ENCODE results near the gene UNC50.

UNC50 gene

GRCh38 chr2:98571796-98572195, 36.6 kb upstream of the UNC50 start:
- Histone ChIP-seq H3K36me3 (ENCODE audit: insufficient read depth, low read length) (peaks cover 77% of the 10 kb centered on the region), H3K9me3 (ENCODE audit: insufficient read depth, low read length, severe bottlenecking) (no peaks in the 10 kb centered on the region), H4K20me1 (ENCODE audit: insufficient read depth, low read length) (no peaks in the 10 kb centered on the region), H3K4me3 (ENCODE audit: low read depth in 1 of 2, low read length in 2 of 2) (no peak overlapping the region), H3K27ac (ENCODE audit: low read length) (no peak overlapping the region), H3K27me3 (ENCODE audit: insufficient read depth, low read length, poor library complexity) (no peaks in the 10 kb centered on the region), H3K4me1 (ENCODE audit: insufficient read depth, low read length) (no peaks in the 10 kb centered on the region), H3K4me2 (ENCODE audit: insufficient read depth, low read length) (no peak overlapping the region), H3K9ac (ENCODE audit: low read depth, low read length) (no peak overlapping the region), H3K79me2 (ENCODE audit: insufficient read depth, low read length) (no peaks in the 10 kb centered on the region), H2AFZ (ENCODE audit: low read depth, low read length) (no peak overlapping the region)
- ATAC-seq (ENCODE audit: insufficient read depth, low read depth) = no peak
- TF ChIP-seq, protein P1, sequence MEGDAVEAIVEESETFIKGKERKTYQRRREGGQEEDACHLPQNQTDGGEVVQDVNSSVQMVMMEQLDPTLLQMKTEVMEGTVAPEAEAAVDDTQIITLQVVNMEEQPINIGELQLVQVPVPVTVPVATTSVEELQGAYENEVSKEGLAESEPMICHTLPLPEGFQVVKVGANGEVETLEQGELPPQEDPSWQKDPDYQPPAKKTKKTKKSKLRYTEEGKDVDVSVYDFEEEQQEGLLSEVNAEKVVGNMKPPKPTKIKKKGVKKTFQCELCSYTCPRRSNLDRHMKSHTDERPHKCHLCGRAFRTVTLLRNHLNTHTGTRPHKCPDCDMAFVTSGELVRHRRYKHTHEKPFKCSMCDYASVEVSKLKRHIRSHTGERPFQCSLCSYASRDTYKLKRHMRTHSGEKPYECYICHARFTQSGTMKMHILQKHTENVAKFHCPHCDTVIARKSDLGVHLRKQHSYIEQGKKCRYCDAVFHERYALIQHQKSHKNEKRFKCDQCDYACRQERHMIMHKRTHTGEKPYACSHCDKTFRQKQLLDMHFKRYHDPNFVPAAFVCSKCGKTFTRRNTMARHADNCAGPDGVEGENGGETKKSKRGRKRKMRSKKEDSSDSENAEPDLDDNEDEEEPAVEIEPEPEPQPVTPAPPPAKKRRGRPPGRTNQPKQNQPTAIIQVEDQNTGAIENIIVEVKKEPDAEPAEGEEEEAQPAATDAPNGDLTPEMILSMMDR (IDR thresholded peaks at IDR 0.05; ENCODE audit: borderline replicate concordance, extremely low read depth, low read length, poor library complexity, severe bottlenecking) = no peak
- TF ChIP-seq EZH2 (IDR thresholded peaks at IDR 0.05; ENCODE audit: borderline replicate concordance, low read depth, low read length, severe bottlenecking) = no peak
- no peak for DNase-seq

GRCh38 chr2:98572211-98572610, 36.2 kb upstream of the UNC50 start:
- TF ChIP-seq, protein P1 (IDR thresholded peaks at IDR 0.05; ENCODE audit: borderline replicate concordance, extremely low read depth, low read length, poor library complexity, severe bottlenecking) = no peak
- TF ChIP-seq EZH2 (IDR thresholded peaks at IDR 0.05; ENCODE audit: borderline replicate concordance, low read depth, low read length, severe bottlenecking) = no peak
- no peak overlapping the region for H3K9ac ChIP-seq (ENCODE audit: low read depth, low read length)
- peaks cover 77% of the 10 kb centered on the region for H3K36me3 ChIP-seq (ENCODE audit: insufficient read depth, low read length)
- ATAC-seq (ENCODE audit: insufficient read depth, low read depth) (no peak), DNase-seq (no peak)
- no peak overlapping the region for H3K27ac ChIP-seq (ENCODE audit: low read length)
- no peaks in the 10 kb centered on the region for H3K4me1 ChIP-seq (ENCODE audit: insufficient read depth, low read length)
- no peaks in the 10 kb centered on the region for H4K20me1 ChIP-seq (ENCODE audit: insufficient read depth, low read length)
- no peak overlapping the region for H3K4me2 ChIP-seq (ENCODE audit: insufficient read depth, low read length)
- no peaks in the 10 kb centered on the region for H3K9me3 ChIP-seq (ENCODE audit: insufficient read depth, low read length, severe bottlenecking)
- H3K4me3 ChIP-seq (ENCODE audit: low read depth in 1 of 2, low read length in 2 of 2) = no peak overlapping the region
- no peak overlapping the region for H2AFZ ChIP-seq (ENCODE audit: low read depth, low read length)
- H3K27me3 ChIP-seq (ENCODE audit: insufficient read depth, low read length, poor library complexity) = no peaks in the 10 kb centered on the region
- H3K79me2 ChIP-seq (ENCODE audit: insufficient read depth, low read length) = no peaks in the 10 kb centered on the region

DNA sequence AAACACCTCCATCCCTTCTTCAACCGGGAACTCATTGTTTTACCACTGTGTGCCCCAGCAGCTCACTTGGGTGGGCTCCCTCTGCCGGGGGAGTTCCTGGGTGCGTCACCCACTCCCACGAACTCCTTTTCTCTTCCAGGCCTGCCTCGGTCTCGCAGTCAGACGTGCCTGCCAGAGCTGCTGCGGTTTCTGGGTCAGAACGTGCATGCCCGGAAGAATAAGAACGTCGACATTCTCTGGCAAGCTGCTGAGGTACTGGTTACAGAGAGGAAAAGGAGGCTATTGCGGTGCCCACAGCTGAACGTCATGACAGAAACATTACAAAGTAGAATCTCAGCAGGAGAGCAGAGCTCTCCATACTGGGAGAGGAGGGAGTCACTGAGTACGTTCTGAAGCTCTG, 35.7 kb upstream of the UNC50 start:
- Histone ChIP-seq H3K36me3 (ENCODE audit: insufficient read depth, low read length) (peaks cover 77% of the 10 kb centered on the region), H3K79me2 (ENCODE audit: insufficient read depth, low read length) (no peaks in the 10 kb centered on the region), H2AFZ (ENCODE audit: low read depth, low read length) (no peak overlapping the region), H3K9me3 (ENCODE audit: insufficient read depth, low read length, severe bottlenecking) (no peaks in the 10 kb centered on the region), H3K27me3 (ENCODE audit: insufficient read depth, low read length, poor library complexity) (no peaks in the 10 kb centered on the region), H3K4me2 (ENCODE audit: insufficient read depth, low read length) (no peak overlapping the region), H3K9ac (ENCODE audit: low read depth, low read length) (no peak overlapping the region), H3K4me3 (ENCODE audit: low read depth in 1 of 2, low read length in 2 of 2) (no peak overlapping the region), H4K20me1 (ENCODE audit: insufficient read depth, low read length) (no peaks in the 10 kb centered on the region), H3K4me1 (ENCODE audit: insufficient read depth, low read length) (no peaks in the 10 kb centered on the region), H3K27ac (ENCODE audit: low read length) (no peak overlapping the region)
- DNase-seq = no peak
- TF ChIP-seq, protein P1 (IDR thresholded peaks at IDR 0.05; ENCODE audit: borderline replicate concordance, extremely low read depth, low read length, poor library complexity, severe bottlenecking) = no peak
- no peak for TF ChIP-seq EZH2 (IDR thresholded peaks at IDR 0.05; ENCODE audit: borderline replicate concordance, low read depth, low read length, severe bottlenecking)
- ATAC-seq (ENCODE audit: insufficient read depth, low read depth) = no peak

- H3K79me2 ChIP-seq (ENCODE audit: insufficient read depth, low read length) = no peaks in the 10 kb centered on the region
Observed at GRCh38 chr2:98573426-98573825, 35.0 kb upstream of the UNC50 start.

More at GRCh38 chr2:98573426-98573825, 35.0 kb upstream of the UNC50 start:
- TF ChIP-seq EZH2 (IDR thresholded peaks at IDR 0.05; ENCODE audit: borderline replicate concordance, low read depth, low read length, severe bottlenecking) = no peak
- TF ChIP-seq, protein P1 (IDR thresholded peaks at IDR 0.05; ENCODE audit: borderline replicate concordance, extremely low read depth, low read length, poor library complexity, severe bottlenecking) = no peak
- Histone ChIP-seq H3K27ac (ENCODE audit: low read length) (no peak overlapping the region; the same call in 1 of the 2 replicates), H3K4me1 (ENCODE audit: insufficient read depth, low read length) (no peaks in the 10 kb centered on the region), H3K36me3 (ENCODE audit: insufficient read depth, low read length) (peaks cover 77% of the 10 kb centered on the region), H3K27me3 (ENCODE audit: insufficient read depth, low read length, poor library complexity) (no peaks in the 10 kb centered on the region), H3K4me2 (ENCODE audit: insufficient read depth, low read length) (no peak overlapping the region), H4K20me1 (ENCODE audit: insufficient read depth, low read length) (no peaks in the 10 kb centered on the region), H2AFZ (ENCODE audit: low read depth, low read length) (no peak overlapping the region), H3K4me3 (ENCODE audit: low read depth in 1 of 2, low read length in 2 of 2) (no peak overlapping the region), H3K9me3 (ENCODE audit: insufficient read depth, low read length, severe bottlenecking) (no peaks in the 10 kb centered on the region), H3K9ac (ENCODE audit: low read depth, low read length) (no peak overlapping the region)
- DNase-seq (no peak), ATAC-seq (ENCODE audit: insufficient read depth, low read depth) (no peak)
